ENCODE results near the gene CALY.

The CALY gene

GRCh38 chr10:133349160-133349568 lies 12.5 kb upstream of the CALY start:
- FAIRE-seq (no peak), DNase-seq (ENCODE audit: insufficient read length) (no peak)
- TF ChIP-seq POLR2AphosphoS5 (IDR thresholded peaks at IDR 0.05; ENCODE audit: low read depth, low read length) (no peak; the same call in 1 of the 2 replicates), TAF1 (IDR thresholded peaks at IDR 0.05; ENCODE audit: borderline replicate concordance, low read depth, low read length) (no peak), POLR2A (IDR thresholded peaks at IDR 0.05; ENCODE audit: low read depth, low read length) (no peak)

GRCh38 chr10:133347710-133348517 lies 11.2 kb upstream of the CALY start:
- DNase-seq (ENCODE audit: insufficient read length): no peak
- TF ChIP-seq TAF1 (IDR thresholded peaks at IDR 0.05; ENCODE audit: borderline replicate concordance, low read depth, low read length): no peak
- TF ChIP-seq POLR2AphosphoS5 (IDR thresholded peaks at IDR 0.05; ENCODE audit: low read depth, low read length): no peak
- TF ChIP-seq POLR2A (IDR thresholded peaks at IDR 0.05; ENCODE audit: low read depth, low read length): no peak
- FAIRE-seq: no peak

GRCh38 chr10:133346413-133346812 lies 9.7 kb upstream of the CALY start:
- TF ChIP-seq POLR2AphosphoS5 (IDR thresholded peaks at IDR 0.05; ENCODE audit: low read depth, low read length) (no peak), POLR2A (IDR thresholded peaks at IDR 0.05; ENCODE audit: low read depth, low read length) (no peak), TAF1 (IDR thresholded peaks at IDR 0.05; ENCODE audit: borderline replicate concordance, low read depth, low read length) (no peak)
- DNase-seq (ENCODE audit: insufficient read length): no peak

GRCh38 chr10:133344236-133344635 lies 7.5 kb upstream of the CALY start:
- DNase-seq (ENCODE audit: insufficient read length) (no peak), FAIRE-seq (no peak)
- TF ChIP-seq POLR2AphosphoS5 (IDR thresholded peaks at IDR 0.05; ENCODE audit: low read depth, low read length) (no peak), POLR2A (IDR thresholded peaks at IDR 0.05; ENCODE audit: low read depth, low read length) (no peak), TAF1 (IDR thresholded peaks at IDR 0.05; ENCODE audit: borderline replicate concordance, low read depth, low read length) (no peak)

More at GRCh38 chr10:133346413-133346812, 9.7 kb upstream of the CALY start:
- FAIRE-seq: no peak

- FAIRE-seq: no peak
- no peak for TF ChIP-seq POLR2A (IDR thresholded peaks at IDR 0.05; ENCODE audit: low read depth, low read length)
- no peak for TF ChIP-seq POLR2AphosphoS5 (IDR thresholded peaks at IDR 0.05; ENCODE audit: low read depth, low read length)
- TF ChIP-seq TAF1 (IDR thresholded peaks at IDR 0.05; ENCODE audit: borderline replicate concordance, low read depth, low read length): no peak
- DNase-seq (ENCODE audit: insufficient read length): no peak
Measured at GRCh38 chr10:133343558-133343957, 6.9 kb upstream of the CALY start.

GRCh38 chr10:133342942-133343341 lies 6.2 kb upstream of the CALY start:
- FAIRE-seq: no peak
- TF ChIP-seq TAF1 (IDR thresholded peaks at IDR 0.05; ENCODE audit: borderline replicate concordance, low read depth, low read length) (no peak), POLR2AphosphoS5 (IDR thresholded peaks at IDR 0.05; ENCODE audit: low read depth, low read length) (no peak), POLR2A (IDR thresholded peaks at IDR 0.05; ENCODE audit: low read depth, low read length) (no peak)
- DNase-seq (ENCODE audit: insufficient read length): no peak

- FAIRE-seq (no peak), DNase-seq (ENCODE audit: insufficient read length) (no peak)
- TF ChIP-seq POLR2AphosphoS5 (IDR thresholded peaks at IDR 0.05; ENCODE audit: low read depth, low read length) (no peak), POLR2A (IDR thresholded peaks at IDR 0.05; ENCODE audit: low read depth, low read length) (no peak), TAF1 (IDR thresholded peaks at IDR 0.05; ENCODE audit: borderline replicate concordance, low read depth, low read length) (no peak)
Measured at GRCh38 chr10:133341983-133342382, 5.3 kb upstream of the CALY start.

- no peak for DNase-seq (ENCODE audit: insufficient read length)
- TF ChIP-seq POLR2A (IDR thresholded peaks at IDR 0.05; ENCODE audit: low read depth, low read length) (no peak), TAF1 (IDR thresholded peaks at IDR 0.05; ENCODE audit: borderline replicate concordance, low read depth, low read length) (no peak), POLR2AphosphoS5 (IDR thresholded peaks at IDR 0.05; ENCODE audit: low read depth, low read length) (no peak)
- FAIRE-seq: no peak
Measured at GRCh38 chr10:133339708-133340380, 3.1 kb upstream of the CALY start.

- DNase-seq (ENCODE audit: insufficient read length) (no peak), FAIRE-seq (no peak)
- TF ChIP-seq POLR2AphosphoS5 (IDR thresholded peaks at IDR 0.05; ENCODE audit: low read depth, low read length) (no peak), TAF1 (IDR thresholded peaks at IDR 0.05; ENCODE audit: borderline replicate concordance, low read depth, low read length) (no peak), POLR2A (IDR thresholded peaks at IDR 0.05; ENCODE audit: low read depth, low read length) (no peak)
Measured at GRCh38 chr10:133338080-133339071, 1.7 kb upstream of the CALY start.

GRCh38 chr10:133337370-133337725 lies 652 bp upstream of the CALY start:
- FAIRE-seq (no peak), DNase-seq (ENCODE audit: insufficient read length) (no peak)
- no peak for TF ChIP-seq POLR2A (IDR thresholded peaks at IDR 0.05; ENCODE audit: low read depth, low read length)
- no peak for TF ChIP-seq TAF1 (IDR thresholded peaks at IDR 0.05; ENCODE audit: borderline replicate concordance, low read depth, low read length)
- TF ChIP-seq POLR2AphosphoS5 (IDR thresholded peaks at IDR 0.05; ENCODE audit: low read depth, low read length): no peak

- no peak for DNase-seq (ENCODE audit: insufficient read length)
Measured at GRCh38 chr10:133336118-133336576, 549 bp downstream of the CALY start.

More at GRCh38 chr10:133336118-133336576, 549 bp downstream of the CALY start:
- TF ChIP-seq POLR2A (IDR thresholded peaks at IDR 0.05; ENCODE audit: low read depth, low read length): no peak
- TF ChIP-seq POLR2AphosphoS5 (IDR thresholded peaks at IDR 0.05; ENCODE audit: low read depth, low read length): no peak
- no peak for TF ChIP-seq TAF1 (IDR thresholded peaks at IDR 0.05; ENCODE audit: borderline replicate concordance, low read depth, low read length)
- FAIRE-seq: no peak
